ENCODE measurements around the gene COPA.

- TF ChIP-seq CBFB (IDR thresholded peaks at IDR 0.05; ENCODE audit: low read depth): no peak
- peak; percentile 74 to 84 (median 80) for TF ChIP-seq CTCF (IDR thresholded peaks at IDR 0.05 in 2 of 3, conservative IDR thresholded peaks at IDR 0.05 in 1 of 3; ENCODE audit: control insufficient read depth in 2 of 3, extremely low read depth in 1 of 3, insufficient read depth in 1 of 3, low read depth in 3 of 3, low read length in 3 of 3)
- no peak for TF ChIP-seq POLR2AphosphoS5 (IDR thresholded peaks at IDR 0.05; ENCODE audit: low read length)
Measured at GRCh38 chr1:160291248-160292220, 51.5 kb downstream of the COPA start.

Data from GM12878 (cell line).